WI38 (cell line): ENCODE results near the gene DZIP3.
A peak's percentile ranks its signal among the peaks of the same experiment; 100 is the strongest.

Source experiments
- H3K4me3 ChIP-seq: 2 replicates; pipeline ENCODE4 v1.5.1; 2011; ENCODE audit warnings: low read depth, mild to moderate bottlenecking, control low read depth, low read length
- TF ChIP-seq, protein P1 (sequence below): IDR thresholded peaks from 2 replicates; pipeline ENCODE4 v1.5.1; 2012; ENCODE audit warnings: low read depth, mild to moderate bottlenecking, control low read depth, low read length

Gene DZIP3

GRCh38 chr3:108569336-108569735, 20.2 kb upstream of the DZIP3 start:
- TF ChIP-seq, protein P1, sequence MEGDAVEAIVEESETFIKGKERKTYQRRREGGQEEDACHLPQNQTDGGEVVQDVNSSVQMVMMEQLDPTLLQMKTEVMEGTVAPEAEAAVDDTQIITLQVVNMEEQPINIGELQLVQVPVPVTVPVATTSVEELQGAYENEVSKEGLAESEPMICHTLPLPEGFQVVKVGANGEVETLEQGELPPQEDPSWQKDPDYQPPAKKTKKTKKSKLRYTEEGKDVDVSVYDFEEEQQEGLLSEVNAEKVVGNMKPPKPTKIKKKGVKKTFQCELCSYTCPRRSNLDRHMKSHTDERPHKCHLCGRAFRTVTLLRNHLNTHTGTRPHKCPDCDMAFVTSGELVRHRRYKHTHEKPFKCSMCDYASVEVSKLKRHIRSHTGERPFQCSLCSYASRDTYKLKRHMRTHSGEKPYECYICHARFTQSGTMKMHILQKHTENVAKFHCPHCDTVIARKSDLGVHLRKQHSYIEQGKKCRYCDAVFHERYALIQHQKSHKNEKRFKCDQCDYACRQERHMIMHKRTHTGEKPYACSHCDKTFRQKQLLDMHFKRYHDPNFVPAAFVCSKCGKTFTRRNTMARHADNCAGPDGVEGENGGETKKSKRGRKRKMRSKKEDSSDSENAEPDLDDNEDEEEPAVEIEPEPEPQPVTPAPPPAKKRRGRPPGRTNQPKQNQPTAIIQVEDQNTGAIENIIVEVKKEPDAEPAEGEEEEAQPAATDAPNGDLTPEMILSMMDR = no peak
- H3K4me3 ChIP-seq = no peak overlapping the region

DNA sequence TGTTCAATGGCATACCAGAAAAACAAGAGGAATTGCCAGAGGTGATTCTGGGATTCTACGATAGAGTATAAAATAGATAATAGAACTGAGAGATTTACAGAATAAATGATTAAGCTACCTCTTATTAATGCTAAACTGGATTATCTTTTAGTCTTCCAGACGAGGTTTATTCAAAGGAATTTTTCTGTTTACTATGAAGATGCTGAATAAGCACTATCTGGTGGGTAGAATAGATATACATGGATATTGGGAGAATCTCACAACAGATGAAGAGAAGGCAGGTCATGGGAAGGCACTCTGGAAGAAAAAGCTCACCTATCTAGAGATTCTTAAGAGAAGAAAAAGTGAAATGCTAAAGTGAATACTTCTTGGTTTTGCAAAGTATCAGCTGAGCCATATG, 11.5 kb upstream of the DZIP3 start:
- TF ChIP-seq, protein P1 = no peak
- no peak overlapping the region for H3K4me3 ChIP-seq

DNA sequence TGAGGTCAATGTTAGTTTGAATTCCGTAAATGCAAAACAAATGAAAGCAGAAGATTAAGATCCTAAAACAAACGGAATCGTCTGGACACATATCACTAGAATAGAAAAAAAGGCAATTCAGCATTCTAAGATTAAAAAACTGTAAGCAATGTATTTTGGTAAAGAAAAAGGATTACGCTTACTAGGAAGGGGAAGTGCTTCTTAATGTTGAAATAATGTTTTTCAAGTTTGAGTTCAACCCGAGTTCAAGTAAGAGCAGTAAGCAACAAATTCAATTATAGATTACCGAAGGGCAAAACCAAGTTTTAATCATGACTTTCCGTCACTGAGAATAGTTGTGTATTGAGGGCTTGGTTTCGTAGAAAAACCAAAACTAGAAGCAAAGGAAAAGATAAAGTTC, 921 bp upstream of the DZIP3 start:
- H3K4me3 ChIP-seq = peak overlapping the region; percentile 93
- TF ChIP-seq, protein P1 = no peak

GRCh38 chr3:108589998-108590323, 439 bp downstream of the DZIP3 start:
- TF ChIP-seq, protein P1 = no peak
- peak overlapping the region; percentile 93 for H3K4me3 ChIP-seq

DNA sequence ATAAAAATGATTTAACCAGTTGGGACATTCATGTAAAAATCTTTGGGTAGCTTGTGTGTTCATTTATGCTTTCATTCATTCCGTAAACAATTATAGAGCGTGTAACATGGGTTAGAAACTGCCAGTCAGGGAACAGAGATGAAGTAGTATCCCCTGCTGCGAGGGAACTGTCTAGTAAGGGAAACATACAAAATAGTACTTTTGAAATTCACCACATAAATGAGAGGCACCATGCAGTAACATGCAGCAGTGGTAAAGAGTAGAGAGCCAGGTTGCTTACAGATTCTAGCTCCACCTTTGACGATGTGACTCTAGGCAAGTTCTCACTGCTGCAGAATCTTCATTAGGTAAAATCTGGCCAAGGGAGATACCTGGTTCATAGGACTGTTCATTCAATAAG, 938 bp downstream of the DZIP3 start:
- TF ChIP-seq, protein P1 = no peak

GRCh38 chr3:108595321-108595720, 5.8 kb downstream of the DZIP3 start:
- TF ChIP-seq, protein P1 = no peak
- H3K4me3 ChIP-seq = no peak overlapping the region

More for the DNA sequence above, 938 bp downstream of the DZIP3 start:
- peak overlapping the region; percentile 93 for H3K4me3 ChIP-seq

DNA sequence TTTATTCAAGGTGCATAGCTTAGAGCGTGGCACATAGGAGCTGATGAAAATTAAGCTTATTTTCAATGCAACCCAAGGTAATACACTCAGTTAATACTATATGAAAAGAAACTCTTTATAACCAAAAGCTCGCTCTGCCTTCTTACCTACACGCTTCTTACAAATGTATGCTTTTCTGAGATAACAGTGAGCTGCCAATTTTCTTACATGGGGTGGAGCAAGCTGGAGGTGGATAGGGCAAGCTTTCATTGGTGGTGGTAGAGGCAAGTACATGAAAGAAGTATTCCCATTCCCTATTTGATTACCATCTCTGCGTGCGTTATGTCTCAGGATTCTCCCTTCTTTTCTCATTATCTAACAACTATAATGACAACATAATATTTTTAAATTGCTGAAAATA, 8.9 kb downstream of the DZIP3 start:
- TF ChIP-seq, protein P1 = no peak

More for the DNA sequence above, 8.9 kb downstream of the DZIP3 start:
- no peak overlapping the region for H3K4me3 ChIP-seq
